ENCODE results near the gene MAP3K6.

Gene MAP3K6

GRCh38 chr1:27374362-27375086 is 7.8 kb upstream of the MAP3K6 start, which contains the start of gene FCN3:
FCN3 (minus strand) TSS chr1:27374824; CDS start chr1:27374818, 6 bp downstream.
- in situ Hi-C loops (cut with MboI; ENCODE audit: low sequenced_read_pairs, unreplicated experiment), result no loop called here
- TF ChIP-seq, protein P1, sequence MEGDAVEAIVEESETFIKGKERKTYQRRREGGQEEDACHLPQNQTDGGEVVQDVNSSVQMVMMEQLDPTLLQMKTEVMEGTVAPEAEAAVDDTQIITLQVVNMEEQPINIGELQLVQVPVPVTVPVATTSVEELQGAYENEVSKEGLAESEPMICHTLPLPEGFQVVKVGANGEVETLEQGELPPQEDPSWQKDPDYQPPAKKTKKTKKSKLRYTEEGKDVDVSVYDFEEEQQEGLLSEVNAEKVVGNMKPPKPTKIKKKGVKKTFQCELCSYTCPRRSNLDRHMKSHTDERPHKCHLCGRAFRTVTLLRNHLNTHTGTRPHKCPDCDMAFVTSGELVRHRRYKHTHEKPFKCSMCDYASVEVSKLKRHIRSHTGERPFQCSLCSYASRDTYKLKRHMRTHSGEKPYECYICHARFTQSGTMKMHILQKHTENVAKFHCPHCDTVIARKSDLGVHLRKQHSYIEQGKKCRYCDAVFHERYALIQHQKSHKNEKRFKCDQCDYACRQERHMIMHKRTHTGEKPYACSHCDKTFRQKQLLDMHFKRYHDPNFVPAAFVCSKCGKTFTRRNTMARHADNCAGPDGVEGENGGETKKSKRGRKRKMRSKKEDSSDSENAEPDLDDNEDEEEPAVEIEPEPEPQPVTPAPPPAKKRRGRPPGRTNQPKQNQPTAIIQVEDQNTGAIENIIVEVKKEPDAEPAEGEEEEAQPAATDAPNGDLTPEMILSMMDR (IDR thresholded peaks at IDR 0.05; ENCODE audit: borderline replicate concordance, control extremely low read depth, extremely low read depth, insufficient read depth, missing control alignments), result no peak
- no peak for DNase-seq (ENCODE audit: low spot score)

- in situ Hi-C loops (cut with MboI; ENCODE audit: low sequenced_read_pairs, unreplicated experiment), result no loop called here
- no peak for DNase-seq (ENCODE audit: low spot score)
- TF ChIP-seq, protein P1 (IDR thresholded peaks at IDR 0.05; ENCODE audit: borderline replicate concordance, control extremely low read depth, extremely low read depth, insufficient read depth, missing control alignments), result no peak
Measured at GRCh38 chr1:27372808-27373690, 6.3 kb upstream of the MAP3K6 start.

GRCh38 chr1:27372022-27372807 is 5.5 kb upstream of the MAP3K6 start:
- no peak for DNase-seq (ENCODE audit: low spot score)
- TF ChIP-seq, protein P1 (IDR thresholded peaks at IDR 0.05; ENCODE audit: borderline replicate concordance, control extremely low read depth, extremely low read depth, insufficient read depth, missing control alignments), result no peak
- in situ Hi-C loops (cut with MboI; ENCODE audit: low sequenced_read_pairs, unreplicated experiment), result no loop called here

GRCh38 chr1:27368869-27369582 is 2.3 kb upstream of the MAP3K6 start:
- TF ChIP-seq, protein P1 (IDR thresholded peaks at IDR 0.05; ENCODE audit: borderline replicate concordance, control extremely low read depth, extremely low read depth, insufficient read depth, missing control alignments), result no peak
- no peak for DNase-seq (ENCODE audit: low spot score)

DNA sequence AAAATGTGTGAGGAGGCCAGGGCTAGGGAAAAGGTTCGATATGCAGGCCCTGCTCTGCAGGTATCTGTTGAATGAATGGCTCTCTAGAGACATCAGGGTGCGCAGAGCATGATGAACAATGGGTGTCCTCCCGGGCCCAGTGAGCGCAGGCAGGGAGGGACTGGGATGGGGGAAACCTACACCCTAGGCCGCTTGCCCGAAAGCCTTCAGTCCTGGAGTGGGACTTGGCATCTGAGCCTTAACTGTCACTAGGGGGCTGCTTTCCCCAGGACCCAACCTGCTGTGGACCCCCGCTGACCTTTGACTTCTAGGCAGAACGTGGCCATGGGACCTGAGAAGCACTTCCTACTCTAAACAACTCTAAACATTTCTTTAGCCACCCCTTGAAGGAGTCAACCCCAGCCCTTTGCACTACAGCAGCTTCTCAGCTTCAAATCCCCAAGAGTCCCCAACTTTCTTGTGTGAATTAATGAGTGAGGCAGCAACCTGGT is 444 bp upstream of the MAP3K6 start:
- in situ Hi-C loops (cut with MboI; ENCODE audit: low sequenced_read_pairs, unreplicated experiment), result no loop called here
- no peak for DNase-seq (ENCODE audit: low spot score)
- TF ChIP-seq, protein P1 (IDR thresholded peaks at IDR 0.05; ENCODE audit: borderline replicate concordance, control extremely low read depth, extremely low read depth, insufficient read depth, missing control alignments), result no peak

More at GRCh38 chr1:27368869-27369582, 2.3 kb upstream of the MAP3K6 start:
- in situ Hi-C loops (cut with MboI; ENCODE audit: low sequenced_read_pairs, unreplicated experiment), result no loop called here

All from GM13976 (cell line).